Vagina (tissue), 2 donors: Measurements from ENCODE around the gene CCDC102A. TPM values are rescaled to one million over a fixed set of nuclear protein-coding genes. Genes with fewer than 3 reads are reported as not detected.

Experiments
- DNase-seq, 2 donors: peaks; one replicate each; pipeline ENCODE4 v3.0.0-alpha.2; 2017; ENCODE audit errors: extremely low spot score in 2 of 2
- H3K27ac ChIP-seq: fragments of 200-600 bp; sonication (generic); one replicate; pipeline ENCODE4 v1.5.1; 2019
- H3K27me3 ChIP-seq: fragments of 200-600 bp; sonication (generic); one replicate; pipeline ENCODE4 v1.5.1; 2019
- H3K36me3 ChIP-seq, 2 donors: fragments of 200-600 bp; sonication (generic); one replicate each; pipeline ENCODE4 v1.5.1; 2017 to 2019
- H3K4me1 ChIP-seq: fragments of 200-600 bp; sonication (generic); one replicate; pipeline ENCODE4 v1.5.1; 2019
- H3K4me3 ChIP-seq, 2 donors: fragments of 200-600 bp; sonication (generic); 1 replicate in 1 of 2; 2 replicates in 1 of 2; pipeline ENCODE4 v1.5.1; 2016 to 2019
- H3K9me3 ChIP-seq: fragments of 200-600 bp; sonication (generic); one replicate; pipeline ENCODE4 v1.5.1; 2019
- POLR2A ChIP-seq, 2 donors: fragments of 450-650 bp; IDR thresholded peaks; one replicate each; pipeline ENCODE4 v1.6.1; 2017; ENCODE audit warnings: antibody characterized with exemption in 2 of 2, mild to moderate bottlenecking in 2 of 2, moderate library complexity in 2 of 2
- POLR2AphosphoS5 ChIP-seq, 2 donors: sonication (generic); formaldehyde crosslinking; IDR thresholded peaks; one replicate each; pipeline ENCODE4 v1.9.0; 2017; ENCODE audit warnings: antibody characterized with exemption in 2 of 2, mild to moderate bottlenecking in 2 of 2, low read depth in 1 of 2; ENCODE audit not compliant: insufficient read depth in 1 of 2
- intact Hi-C: fragments of 100-400 bp; cut with DNase I; formaldehyde crosslinking; loops from one replicate; pipeline ENCODE4 v1.15.1; 2023
- total RNA-seq: library from RNA; depleted of rRNA; stranded (reverse); fragments of >200 nt; gene quantifications from one replicate; pipeline ENCODE4 v1.2.3, GENCODE V29; 2016
- TF ChIP-seq, protein P1 (sequence below), 3 experiments: fragments of 450-650 bp in 2 of 3; fragments of 200-600 bp in 1 of 3; sonication (generic) in 1 of 3; IDR thresholded peaks; one replicate each; pipeline ENCODE4 v1.5.1; 2017 to 2019; ENCODE audit warnings: antibody characterized with exemption in 3 of 3, mild to moderate bottlenecking in 2 of 3, moderate library complexity in 2 of 3

The CCDC102A gene
- total RNA-seq, 1 donor from 2014 or later: 22.1 TPM

DNA sequence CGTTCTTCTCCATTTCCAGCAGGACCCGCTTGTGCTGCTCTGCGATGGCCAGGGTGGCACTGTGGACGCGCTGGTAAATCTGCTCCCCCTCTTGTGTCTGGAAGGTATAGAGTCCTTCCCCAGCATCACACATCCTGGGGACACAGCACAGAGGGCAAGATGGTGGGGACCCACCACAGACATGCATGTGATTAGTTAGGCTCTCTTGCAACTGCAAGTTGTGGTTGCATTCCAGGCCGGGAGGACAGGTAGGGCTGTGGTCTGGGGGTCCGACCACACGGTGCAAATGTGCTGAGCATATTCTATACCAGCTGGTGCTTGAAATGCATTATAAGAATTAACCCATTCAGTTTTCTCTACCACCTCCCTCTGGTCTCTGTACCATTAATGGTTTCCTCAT is 62.5 kb downstream of the CCDC102A start:
- Histone ChIP-seq H3K4me3 (no peak overlapping the region), H3K36me3 (peaks cover 0 to 39% of the 10 kb centered on the region in 2 donors), H3K27ac (no peak overlapping the region), H3K4me1 (peaks cover 63% of the 10 kb centered on the region), H3K9me3 (no peaks in the 10 kb centered on the region), H3K27me3 (no peaks in the 10 kb centered on the region)
- no peak for TF ChIP-seq POLR2A (IDR thresholded peaks at IDR 0.05)
- TF ChIP-seq, protein P1, sequence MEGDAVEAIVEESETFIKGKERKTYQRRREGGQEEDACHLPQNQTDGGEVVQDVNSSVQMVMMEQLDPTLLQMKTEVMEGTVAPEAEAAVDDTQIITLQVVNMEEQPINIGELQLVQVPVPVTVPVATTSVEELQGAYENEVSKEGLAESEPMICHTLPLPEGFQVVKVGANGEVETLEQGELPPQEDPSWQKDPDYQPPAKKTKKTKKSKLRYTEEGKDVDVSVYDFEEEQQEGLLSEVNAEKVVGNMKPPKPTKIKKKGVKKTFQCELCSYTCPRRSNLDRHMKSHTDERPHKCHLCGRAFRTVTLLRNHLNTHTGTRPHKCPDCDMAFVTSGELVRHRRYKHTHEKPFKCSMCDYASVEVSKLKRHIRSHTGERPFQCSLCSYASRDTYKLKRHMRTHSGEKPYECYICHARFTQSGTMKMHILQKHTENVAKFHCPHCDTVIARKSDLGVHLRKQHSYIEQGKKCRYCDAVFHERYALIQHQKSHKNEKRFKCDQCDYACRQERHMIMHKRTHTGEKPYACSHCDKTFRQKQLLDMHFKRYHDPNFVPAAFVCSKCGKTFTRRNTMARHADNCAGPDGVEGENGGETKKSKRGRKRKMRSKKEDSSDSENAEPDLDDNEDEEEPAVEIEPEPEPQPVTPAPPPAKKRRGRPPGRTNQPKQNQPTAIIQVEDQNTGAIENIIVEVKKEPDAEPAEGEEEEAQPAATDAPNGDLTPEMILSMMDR (IDR thresholded peaks at IDR 0.05): no peak
- TF ChIP-seq POLR2AphosphoS5 (IDR thresholded peaks at IDR 0.05; ENCODE audit: insufficient read depth in 1 of 2, low read depth in 1 of 2): no peak
- intact Hi-C loops: no loop called here
- DNase-seq: no peak

DNA sequence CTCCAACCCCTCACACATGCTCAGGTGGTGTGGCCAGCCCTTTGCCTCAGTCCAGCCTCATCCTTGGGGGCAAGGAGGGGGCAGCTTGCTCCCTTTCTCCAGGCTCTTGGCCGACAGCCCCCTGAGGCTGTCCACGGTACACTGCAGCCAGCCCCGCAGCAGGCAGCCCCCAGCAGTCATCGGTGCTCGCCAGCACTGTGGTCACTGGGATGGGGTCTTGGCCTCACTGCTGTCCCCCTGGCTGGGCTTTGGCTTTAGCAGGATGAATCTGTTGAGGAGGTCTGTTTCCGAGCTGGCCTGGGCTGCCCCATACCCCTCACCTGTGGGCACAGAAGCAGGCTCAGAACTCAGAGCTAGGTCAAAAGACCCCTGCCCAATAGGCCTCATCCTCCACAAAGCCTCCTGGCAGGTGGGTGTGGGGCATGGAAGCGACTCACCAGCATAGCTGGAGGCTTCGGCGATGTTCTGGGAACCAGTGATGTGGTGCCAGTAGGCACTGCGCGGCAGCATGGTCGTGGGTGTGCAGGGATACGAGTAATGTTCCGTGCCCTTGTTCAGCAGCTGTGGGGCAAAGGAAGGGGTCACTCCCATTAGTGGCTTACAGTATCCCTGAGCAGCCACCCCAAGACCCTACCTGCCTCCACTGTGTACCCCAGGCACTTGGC is 63.1 kb downstream of the CCDC102A start:
- H3K4me1 ChIP-seq: peaks cover 57% of the 10 kb centered on the region
- TF ChIP-seq POLR2AphosphoS5 (IDR thresholded peaks at IDR 0.05; ENCODE audit: insufficient read depth in 1 of 2, low read depth in 1 of 2): no peak
- TF ChIP-seq, protein P1 (IDR thresholded peaks at IDR 0.05): no peak
- no peak for TF ChIP-seq POLR2A (IDR thresholded peaks at IDR 0.05)
- no peaks in the 10 kb centered on the region for H3K27me3 ChIP-seq
- H3K27ac ChIP-seq: no peak overlapping the region
- H3K36me3 ChIP-seq: peaks cover 0 to 45% of the 10 kb centered on the region in 2 donors
- DNase-seq: no peak
- no peaks in the 10 kb centered on the region for H3K9me3 ChIP-seq
- intact Hi-C loops: no loop called here
- H3K4me3 ChIP-seq: no peak overlapping the region

DNA sequence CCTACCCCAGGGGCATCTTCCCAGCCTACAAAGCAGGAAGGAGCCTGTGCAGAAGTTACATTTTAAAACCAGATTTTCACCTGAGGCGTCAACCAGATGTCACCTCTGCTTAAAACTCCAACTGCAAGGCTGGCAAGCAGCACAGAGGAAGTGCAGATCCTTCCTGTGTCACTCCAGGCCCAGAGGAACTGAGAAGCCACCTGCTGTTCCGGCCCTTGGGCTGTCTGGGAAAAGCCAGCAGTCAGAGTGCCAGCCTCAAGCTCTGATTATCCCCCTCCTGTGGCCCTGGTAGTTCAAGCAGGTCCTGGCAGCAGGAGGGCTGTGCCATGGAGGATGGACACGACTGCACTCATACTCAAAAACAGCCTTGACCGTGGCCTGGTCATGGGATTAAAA is 63.7 kb downstream of the CCDC102A start:
- DNase-seq: no peak
- H3K27ac ChIP-seq: peak overlapping the region; percentile 17
- intact Hi-C loops: no loop called here
- H3K4me1 ChIP-seq: peaks cover 50% of the 10 kb centered on the region
- no peaks in the 10 kb centered on the region for H3K9me3 ChIP-seq
- TF ChIP-seq POLR2A (IDR thresholded peaks at IDR 0.05) (no peak), POLR2AphosphoS5 (IDR thresholded peaks at IDR 0.05; ENCODE audit: insufficient read depth in 1 of 2, low read depth in 1 of 2) (no peak)
- TF ChIP-seq, protein P1 (IDR thresholded peaks at IDR 0.05): no peak
- H3K36me3 ChIP-seq: peaks cover 0 to 50% of the 10 kb centered on the region in 2 donors
- no peaks in the 10 kb centered on the region for H3K27me3 ChIP-seq
- no peak overlapping the region for H3K4me3 ChIP-seq

DNA sequence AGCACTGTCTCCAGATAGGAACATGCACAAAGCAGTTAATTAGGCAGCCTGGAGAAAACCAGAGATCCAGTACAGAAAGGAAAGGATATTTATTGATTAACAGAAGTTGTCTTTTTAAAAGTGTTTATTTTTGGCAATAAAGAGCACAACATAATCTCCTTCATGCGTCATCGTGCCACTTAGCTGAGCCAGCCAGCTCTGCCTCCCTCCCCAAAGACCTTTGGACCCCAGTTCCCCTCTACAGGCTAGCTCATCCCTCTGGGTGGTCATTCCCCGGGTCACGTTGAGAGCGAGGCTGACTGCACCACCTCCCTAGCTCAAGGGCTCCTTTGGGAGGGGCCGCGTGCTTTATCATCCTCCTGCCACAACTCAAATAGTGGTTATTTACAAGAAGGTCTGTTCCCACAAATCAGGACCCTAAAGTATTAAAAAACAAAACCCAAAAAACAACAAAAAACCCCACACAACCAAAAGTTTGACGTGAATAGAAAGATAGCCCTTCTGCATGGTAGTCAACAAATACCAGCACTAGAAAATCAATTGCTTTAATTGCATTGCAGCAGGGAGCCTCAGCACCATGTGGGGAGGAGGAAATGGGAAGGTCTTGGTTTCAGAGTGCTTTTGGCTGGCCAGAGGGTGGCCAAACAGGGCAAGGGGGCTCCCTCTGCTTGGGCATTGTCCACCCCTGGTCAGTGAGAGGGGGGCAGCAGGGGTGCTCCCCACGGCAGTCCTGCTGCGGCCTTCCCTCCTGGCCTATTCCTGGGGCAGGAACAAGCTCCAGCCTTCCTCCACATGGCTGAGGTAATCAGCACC is 64.3 kb downstream of the CCDC102A start:
- no peak overlapping the region for H3K4me3 ChIP-seq
- no peaks in the 10 kb centered on the region for H3K27me3 ChIP-seq
- peak overlapping the region; percentile 17 for H3K27ac ChIP-seq
- no peak for TF ChIP-seq POLR2A (IDR thresholded peaks at IDR 0.05)
- no peak for TF ChIP-seq POLR2AphosphoS5 (IDR thresholded peaks at IDR 0.05; ENCODE audit: insufficient read depth in 1 of 2, low read depth in 1 of 2)
- TF ChIP-seq, protein P1 (IDR thresholded peaks at IDR 0.05): no peak
- DNase-seq: no peak
- intact Hi-C loops: no loop called here
- H3K9me3 ChIP-seq: no peaks in the 10 kb centered on the region
- peaks cover 0 to 50% of the 10 kb centered on the region in 2 donors for H3K36me3 ChIP-seq
- peaks cover 44% of the 10 kb centered on the region for H3K4me1 ChIP-seq

DNA sequence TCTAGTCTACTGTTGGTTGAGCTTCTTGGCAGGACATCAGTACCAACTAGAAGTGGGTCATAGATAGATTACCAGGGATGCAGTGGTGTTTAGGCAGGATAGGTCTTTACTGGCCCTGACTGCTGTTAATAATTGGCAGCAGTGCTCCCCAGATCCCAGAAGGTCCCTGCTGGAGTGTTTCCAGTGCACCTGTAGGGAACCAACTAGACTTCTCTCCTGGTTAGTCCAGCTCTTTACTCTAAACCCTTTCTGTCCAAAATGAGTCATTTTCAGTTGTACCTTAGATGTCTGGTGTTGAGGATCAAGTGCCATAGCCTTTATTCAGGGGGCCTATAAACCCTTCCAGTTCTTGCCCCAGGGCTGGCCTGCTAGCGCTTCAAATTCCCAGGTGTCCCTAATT is 65.2 kb downstream of the CCDC102A start:
- TF ChIP-seq POLR2AphosphoS5 (IDR thresholded peaks at IDR 0.05; ENCODE audit: insufficient read depth in 1 of 2, low read depth in 1 of 2) (no peak), POLR2A (IDR thresholded peaks at IDR 0.05) (no peak)
- TF ChIP-seq, protein P1 (IDR thresholded peaks at IDR 0.05): no peak
- H3K9me3 ChIP-seq: no peaks in the 10 kb centered on the region
- H3K27ac ChIP-seq: no peak overlapping the region
- peaks cover 36% of the 10 kb centered on the region for H3K4me1 ChIP-seq
- intact Hi-C loops: no loop called here
- H3K36me3 ChIP-seq: peaks cover 0 to 54% of the 10 kb centered on the region in 2 donors
- no peaks in the 10 kb centered on the region for H3K27me3 ChIP-seq
- no peak overlapping the region for H3K4me3 ChIP-seq
- DNase-seq: no peak
